Choroid plexus epithelial cell (primary cell): ENCODE results near the gene ATP6V0B.

ENCODE experiments used
- DNase-seq: peaks from one replicate; pipeline ENCODE4 v3.0.0-alpha.2; 2010; ENCODE audit warnings: low read depth
- H3K4me3 ChIP-seq: 2 replicates; pipeline ENCODE4 v1.5.1; 2011; ENCODE audit warnings: low read depth, mild to moderate bottlenecking, control low read depth, low read length, moderate library complexity
- TF ChIP-seq, protein P1 (sequence below): conservative IDR thresholded peaks from 2 replicates; pipeline ENCODE4 v1.5.1; 2011; ENCODE audit warnings: low read depth, mild to moderate bottlenecking, control low read depth, inconsistent platforms, low read length, moderate library complexity

Gene ATP6V0B

GRCh38 chr1:43991476-43992231, 16.9 kb downstream of the ATP6V0B start, which contains the start of gene CCDC24:
TSS of gene CCDC24 (plus strand) at chr1:43991599. CDS start at chr1:43991879, 280 bp downstream.
- H3K4me3 ChIP-seq = peak within 1 kb of the TSS; percentile 73
- DNase-seq = peak; percentile 71
- TF ChIP-seq, protein P1, sequence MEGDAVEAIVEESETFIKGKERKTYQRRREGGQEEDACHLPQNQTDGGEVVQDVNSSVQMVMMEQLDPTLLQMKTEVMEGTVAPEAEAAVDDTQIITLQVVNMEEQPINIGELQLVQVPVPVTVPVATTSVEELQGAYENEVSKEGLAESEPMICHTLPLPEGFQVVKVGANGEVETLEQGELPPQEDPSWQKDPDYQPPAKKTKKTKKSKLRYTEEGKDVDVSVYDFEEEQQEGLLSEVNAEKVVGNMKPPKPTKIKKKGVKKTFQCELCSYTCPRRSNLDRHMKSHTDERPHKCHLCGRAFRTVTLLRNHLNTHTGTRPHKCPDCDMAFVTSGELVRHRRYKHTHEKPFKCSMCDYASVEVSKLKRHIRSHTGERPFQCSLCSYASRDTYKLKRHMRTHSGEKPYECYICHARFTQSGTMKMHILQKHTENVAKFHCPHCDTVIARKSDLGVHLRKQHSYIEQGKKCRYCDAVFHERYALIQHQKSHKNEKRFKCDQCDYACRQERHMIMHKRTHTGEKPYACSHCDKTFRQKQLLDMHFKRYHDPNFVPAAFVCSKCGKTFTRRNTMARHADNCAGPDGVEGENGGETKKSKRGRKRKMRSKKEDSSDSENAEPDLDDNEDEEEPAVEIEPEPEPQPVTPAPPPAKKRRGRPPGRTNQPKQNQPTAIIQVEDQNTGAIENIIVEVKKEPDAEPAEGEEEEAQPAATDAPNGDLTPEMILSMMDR = peak; percentile 14

GRCh38 chr1:43992232-43992995, 17.7 kb downstream of the ATP6V0B start:
- no peak for DNase-seq
- TF ChIP-seq, protein P1 = no peak

DNA sequence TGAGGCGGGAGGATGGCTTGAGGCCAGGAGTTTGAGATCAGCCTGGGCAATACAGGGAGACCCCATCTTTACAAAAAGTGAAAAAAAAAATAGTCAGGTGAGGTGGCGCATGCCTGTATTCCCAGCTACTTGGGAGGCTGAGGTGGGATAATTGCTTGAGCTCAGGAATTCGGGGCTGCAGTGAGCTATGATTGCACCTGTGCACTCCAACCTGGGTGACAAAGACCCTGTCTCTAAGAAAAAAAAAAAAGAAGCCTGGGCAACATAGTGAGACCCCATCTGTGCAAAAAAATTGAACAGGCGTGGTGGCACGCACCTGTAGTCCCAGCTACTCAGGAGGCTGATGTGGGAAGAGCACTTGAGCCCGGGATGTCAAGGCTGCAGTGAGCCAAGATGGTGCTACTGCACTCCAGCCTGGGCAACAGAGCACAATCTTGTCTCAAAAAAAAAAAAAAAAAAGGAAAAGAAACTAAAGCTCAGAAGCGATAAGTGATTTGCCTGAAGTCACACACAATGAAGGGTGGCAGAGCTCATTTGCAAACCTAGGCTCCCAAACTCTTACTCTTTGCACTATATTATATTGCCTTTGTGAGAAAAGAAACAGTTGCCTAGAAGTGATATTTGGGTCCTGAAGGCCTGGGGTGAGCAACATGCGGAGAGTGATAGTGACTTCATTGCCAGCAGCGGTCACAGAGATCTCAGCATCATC, 18.6 kb downstream of the ATP6V0B start:
- TF ChIP-seq, protein P1 = no peak
- DNase-seq = no peak

More at GRCh38 chr1:43992232-43992995, 17.7 kb downstream of the ATP6V0B start:
- H3K4me3 ChIP-seq = peak overlapping the region; percentile 73

GRCh38 chr1:43994071-43994470, 19.3 kb downstream of the ATP6V0B start:
- no peak for DNase-seq
- no peak overlapping the region for H3K4me3 ChIP-seq
- TF ChIP-seq, protein P1 = no peak

More for the DNA sequence above, 18.6 kb downstream of the ATP6V0B start:
- no peak overlapping the region for H3K4me3 ChIP-seq

DNA sequence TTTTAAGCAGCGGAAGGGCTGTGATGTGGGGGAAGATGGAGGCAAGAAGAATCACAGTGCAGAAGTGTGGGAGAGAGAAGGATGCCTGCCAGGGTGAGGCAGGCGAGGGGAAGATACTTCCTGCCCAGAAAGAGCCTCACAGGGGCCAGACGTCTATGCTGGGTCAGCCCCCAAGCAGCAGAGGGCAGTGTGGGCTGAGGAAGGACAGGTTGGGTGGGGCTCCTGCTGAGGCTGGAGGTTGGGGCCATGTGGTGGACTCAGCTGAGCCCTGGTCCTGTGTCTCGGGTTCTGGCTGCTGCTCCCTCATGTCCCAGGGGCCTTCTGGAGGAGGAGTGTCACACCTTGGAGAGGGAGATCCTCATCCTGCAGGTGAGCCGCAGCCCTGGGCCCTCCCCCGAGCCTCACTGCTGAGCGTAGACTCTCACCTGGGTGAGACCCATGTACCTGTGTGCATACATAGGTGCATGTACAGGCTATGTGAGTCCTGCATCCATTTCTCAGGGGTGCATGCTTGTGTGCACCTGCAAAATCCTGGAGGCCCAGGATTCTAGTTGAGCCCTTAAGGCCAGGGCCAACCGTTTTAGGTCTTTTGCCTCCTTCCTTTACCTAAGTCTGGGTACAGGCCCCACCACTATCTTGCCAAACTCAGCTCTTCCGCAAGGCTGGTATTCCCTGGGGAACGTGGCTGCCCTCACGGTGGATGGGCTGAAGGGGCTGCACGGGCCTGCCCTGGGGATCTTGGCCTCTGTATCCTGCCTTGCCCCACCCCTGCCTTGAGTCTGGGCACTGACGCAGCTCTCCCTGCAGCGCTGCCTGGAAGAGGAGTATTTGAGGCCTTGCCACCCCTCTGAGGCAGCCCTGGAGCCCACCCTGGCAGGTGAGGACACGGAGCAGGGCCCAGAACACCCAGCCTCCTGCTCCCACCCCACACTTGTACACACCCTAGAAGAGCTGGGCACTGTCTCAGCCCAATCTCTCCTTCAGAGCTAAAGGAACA, 20.3 kb downstream of the ATP6V0B start:
- no peak overlapping the region for H3K4me3 ChIP-seq
- peak; percentile 24 for DNase-seq
- TF ChIP-seq, protein P1 = peak; percentile 44

DNA sequence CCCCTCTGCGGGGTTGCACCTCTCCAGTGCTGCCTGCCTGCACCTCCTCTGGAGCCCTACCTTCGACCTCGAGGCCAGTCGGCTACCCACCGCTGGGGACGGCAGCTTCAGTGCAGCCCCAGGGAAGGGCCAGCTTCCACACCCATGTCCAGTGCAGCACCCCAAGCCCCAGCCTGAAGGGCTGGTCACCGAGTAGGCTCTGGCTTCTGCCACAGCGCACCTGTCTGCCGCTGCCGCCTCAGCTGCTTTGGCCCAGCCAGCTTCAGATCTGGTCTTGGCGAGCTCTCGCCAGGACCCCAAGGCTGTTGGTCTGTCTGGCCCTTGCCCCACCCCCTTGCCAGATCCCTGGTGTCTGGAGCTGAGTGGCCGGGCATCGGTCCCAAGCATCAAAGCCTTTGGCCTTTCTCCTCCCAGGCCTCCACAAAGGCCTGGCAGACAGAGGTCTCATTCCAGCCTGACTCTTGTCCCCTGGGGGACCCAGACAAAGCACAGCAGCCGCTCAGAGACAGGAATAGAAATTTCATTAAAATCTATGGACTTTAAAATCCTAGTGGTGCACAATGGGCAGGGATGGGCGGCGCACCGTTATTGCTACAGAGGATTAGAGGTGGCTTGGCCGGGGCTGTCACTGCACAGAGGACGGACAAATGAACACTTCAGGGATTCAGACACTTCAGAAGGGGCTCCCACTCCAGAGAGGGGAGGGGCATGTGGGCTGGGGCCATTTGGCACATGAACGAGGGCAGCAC, 21.4 kb downstream of the ATP6V0B start:
- DNase-seq = no peak
- TF ChIP-seq, protein P1 = no peak
- H3K4me3 ChIP-seq = no peak overlapping the region
